Transverse colon (tissue), 3 donors: ENCODE results near the gene GARS1.

ENCODE experiments used
- EP300 ChIP-seq: sonication (generic); formaldehyde crosslinking; IDR thresholded peaks from one replicate; pipeline ENCODE4 v1.6.1; 2017; ENCODE audit warnings: antibody characterized with exemption, low read depth
- POLR2A ChIP-seq: fragments of 450-650 bp; IDR thresholded peaks from one replicate; pipeline ENCODE4 v1.6.1; 2016; ENCODE audit warnings: antibody characterized with exemption, mild to moderate bottlenecking, moderate library complexity
- TF ChIP-seq, protein P1 (sequence below), 5 experiments: fragments of 200-600 bp in 3 of 5; fragments of 450-650 bp in 2 of 5; sonication (generic) in 3 of 5; IDR thresholded peaks; 1 replicate in 2 of 5; 2 replicates in 3 of 5; pipeline ENCODE4 v1.5.1; 2016 to 2017; ENCODE audit warnings: antibody characterized with exemption in 5 of 5, inconsistent platforms in 3 of 5, mild to moderate bottlenecking in 2 of 5, moderate library complexity in 1 of 5

DNA sequence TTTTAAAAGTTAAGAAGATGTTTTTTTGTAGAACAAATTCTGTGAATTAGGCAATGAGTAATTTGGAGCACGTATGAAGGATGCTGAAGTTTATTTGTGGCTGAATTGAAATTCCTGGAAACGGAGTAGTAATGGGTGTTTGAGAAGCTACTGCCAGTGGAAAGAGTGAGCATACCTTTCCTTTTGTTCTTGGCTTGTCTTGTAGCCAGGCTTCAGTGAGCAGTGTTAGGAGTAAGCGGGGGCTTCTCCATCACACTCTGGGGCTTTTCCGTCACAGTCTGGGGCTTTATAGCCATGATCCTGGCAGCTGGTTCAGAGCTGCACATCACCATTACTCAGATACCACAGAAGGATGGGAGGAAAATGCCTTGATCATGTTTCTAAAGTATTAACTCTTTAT lies 32.3 kb downstream of the GARS1 start:
- no peak for TF ChIP-seq POLR2A
- TF ChIP-seq, protein P1, sequence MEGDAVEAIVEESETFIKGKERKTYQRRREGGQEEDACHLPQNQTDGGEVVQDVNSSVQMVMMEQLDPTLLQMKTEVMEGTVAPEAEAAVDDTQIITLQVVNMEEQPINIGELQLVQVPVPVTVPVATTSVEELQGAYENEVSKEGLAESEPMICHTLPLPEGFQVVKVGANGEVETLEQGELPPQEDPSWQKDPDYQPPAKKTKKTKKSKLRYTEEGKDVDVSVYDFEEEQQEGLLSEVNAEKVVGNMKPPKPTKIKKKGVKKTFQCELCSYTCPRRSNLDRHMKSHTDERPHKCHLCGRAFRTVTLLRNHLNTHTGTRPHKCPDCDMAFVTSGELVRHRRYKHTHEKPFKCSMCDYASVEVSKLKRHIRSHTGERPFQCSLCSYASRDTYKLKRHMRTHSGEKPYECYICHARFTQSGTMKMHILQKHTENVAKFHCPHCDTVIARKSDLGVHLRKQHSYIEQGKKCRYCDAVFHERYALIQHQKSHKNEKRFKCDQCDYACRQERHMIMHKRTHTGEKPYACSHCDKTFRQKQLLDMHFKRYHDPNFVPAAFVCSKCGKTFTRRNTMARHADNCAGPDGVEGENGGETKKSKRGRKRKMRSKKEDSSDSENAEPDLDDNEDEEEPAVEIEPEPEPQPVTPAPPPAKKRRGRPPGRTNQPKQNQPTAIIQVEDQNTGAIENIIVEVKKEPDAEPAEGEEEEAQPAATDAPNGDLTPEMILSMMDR (IDR thresholded peaks at IDR 0.05) = no peak
- TF ChIP-seq EP300 = no peak
